Measurements from ENCODE around the gene RD3L. TPM values are rescaled to one million over a fixed set of nuclear protein-coding genes. Genes with fewer than 3 reads are reported as not detected.

The RD3L gene
- total and polyA plus RNA-seq, 10 of the 15 experiments (the other 5 are each of a cell fraction or from before 2014, with no cell fraction given), result not detected

GRCh38 chr14:103899833-103900232, 42.5 kb downstream of the RD3L start:
- ATAC-seq (no peak), FAIRE-seq (no peak), DNase-seq (ENCODE audit: low read depth, low spot score) (no peak)
- ChIA-PET RAD21 (ENCODE audit: unreplicated experiment) (interaction anchor here (1.3 kb wide), 1 partner anchor 11 kb away, joined by 3 read pairs; no protein-coding TSS in a partner anchor), POLR2A (no interaction called here), SMC1A (ENCODE audit: uncharacterized antibody, unreplicated experiment) (interaction anchor here (0.6 kb wide), 1 partner anchor 74 kb away, joined by 3 read pairs; no protein-coding TSS in a partner anchor), CTCF (interaction anchor here (0.5 to 5.0 kb wide), 5 partner anchors 10 to 93 kb away, joined by 3 to 52 read pairs (median 4); no protein-coding TSS in a partner anchor)
- intact Hi-C loops (cut with micrococcal nuclease; ENCODE audit: unreplicated experiment), result no loop called here
- Histone ChIP-seq H4K20me1 (ENCODE audit: control insufficient read depth, insufficient read depth) (no peaks in the 10 kb centered on the region), H3K79me2 (ENCODE audit: control insufficient read depth, insufficient read depth, low read length) (no peaks in the 10 kb centered on the region), H3K27me3 (replicated peaks in 1 of 2; ENCODE audit: control insufficient read depth in 2 of 2, insufficient read depth in 2 of 2, low read length in 1 of 2) (no peaks in the 10 kb centered on the region), H3K9ac (ENCODE audit: control insufficient read depth, insufficient read depth, low read length) (no peak overlapping the region), H2AFZ (ENCODE audit: control insufficient read depth, low read depth, low read length) (no peak overlapping the region), H3K36me3 (ENCODE audit: control insufficient read depth in 2 of 2, insufficient read depth in 2 of 2, low read length in 1 of 2) (no peaks in the 10 kb centered on the region), H3K4me1 (ENCODE audit: control insufficient read depth, insufficient read depth, low read length) (no peaks in the 10 kb centered on the region), H3K27ac (ENCODE audit: control insufficient read depth, insufficient read depth) (no peak overlapping the region), H3K4me2 (ENCODE audit: control insufficient read depth, insufficient read depth) (no peak overlapping the region), H3K9me3 (replicated peaks; ENCODE audit: control insufficient read depth, insufficient read depth, low read length) (no peaks in the 10 kb centered on the region), H3K4me3 (no peak overlapping the region)
- BruUV-seq (replicated peaks), result no TSS peak
- WGBS (ENCODE audit: insufficient coverage, insufficient replicate concordance, low lambda C conversion rate, missing lambda C conversion rate), result 68% methylated on average over 14 of the region's 14 CpGs
- in situ Hi-C loops (cut with MboI), result no loop called here
- no peak for TF ChIP-seq ZBTB40 (IDR thresholded peaks at IDR 0.05; ENCODE audit: borderline replicate concordance)
- no peak for TF ChIP-seq SREBF1 (IDR thresholded peaks at IDR 0.05; ENCODE audit: low read length)
- no peak for TF ChIP-seq CEBPB (IDR thresholded peaks at IDR 0.05; ENCODE audit: borderline replicate concordance in 1 of 2, low read depth in 2 of 2, low read length in 2 of 2)
